CD4-positive, alpha-beta T cell treated with Interleukin-4 for 4 hours (primary cell): ENCODE measurements around the gene ZNF280A.
"Not testable (repeated sequence)": the region's sequence is repeated elsewhere in the genome, so short reads cannot be mapped to it uniquely, and the experiment has no call there.

Experiments
- DNase-seq: peaks from one replicate; pipeline ENCODE4 v3.0.0-alpha.2; 2020

Gene ZNF280A

DNA sequence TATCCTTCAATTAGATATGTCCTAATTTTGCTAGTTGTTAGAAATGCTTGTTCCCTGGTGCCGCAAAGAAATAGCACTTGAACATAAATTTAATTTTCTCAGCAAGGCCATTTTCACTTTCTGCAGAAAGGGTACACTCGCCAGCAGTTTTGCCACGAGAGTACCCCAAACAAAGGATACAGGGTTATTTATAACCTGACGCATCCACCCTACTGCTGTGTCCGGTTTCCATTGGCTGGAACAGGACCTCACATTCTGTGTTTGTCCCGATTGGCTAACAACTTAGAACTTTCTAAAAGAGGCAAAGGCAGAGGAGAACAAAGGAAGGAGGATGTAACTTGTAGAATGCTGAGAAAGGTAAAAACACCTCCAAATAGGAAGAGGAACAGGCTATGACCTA lies 10.2 kb downstream of the ZNF280A start:
- DNase-seq, result not testable (repeated sequence)

- peak; percentile 73 for DNase-seq
Measured at GRCh38 chr22:22508274-22509176, 11.5 kb downstream of the ZNF280A start, which contains the start of gene ZNF280B. TSS of gene ZNF280B (minus strand) at chr22:22508742. CDS start at chr22:22489398, 19,344 bp downstream.

- DNase-seq, result no peak
Measured at GRCh38 chr22:22507743-22508273, 12.3 kb downstream of the ZNF280A start.

DNA sequence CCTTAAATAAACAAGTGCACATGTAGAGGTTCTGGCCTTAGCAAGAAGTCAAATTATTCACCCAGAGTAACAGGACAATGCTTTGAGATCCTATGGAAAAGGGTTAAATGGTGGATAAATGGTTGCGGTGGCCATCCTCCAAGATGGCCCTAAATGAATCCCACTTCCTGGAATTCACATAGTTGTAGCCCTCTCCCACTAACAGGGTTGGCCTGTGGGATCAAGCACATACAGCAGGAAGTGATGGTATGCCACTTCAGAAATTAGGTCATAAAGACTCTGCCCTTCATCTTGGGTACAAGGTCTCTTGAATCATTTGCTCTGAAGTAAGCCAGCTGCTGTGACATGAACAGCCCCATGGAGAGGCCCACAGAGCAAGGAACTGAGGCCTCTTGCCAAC lies 13.3 kb downstream of the ZNF280A start:
- DNase-seq, result no peak

DNA sequence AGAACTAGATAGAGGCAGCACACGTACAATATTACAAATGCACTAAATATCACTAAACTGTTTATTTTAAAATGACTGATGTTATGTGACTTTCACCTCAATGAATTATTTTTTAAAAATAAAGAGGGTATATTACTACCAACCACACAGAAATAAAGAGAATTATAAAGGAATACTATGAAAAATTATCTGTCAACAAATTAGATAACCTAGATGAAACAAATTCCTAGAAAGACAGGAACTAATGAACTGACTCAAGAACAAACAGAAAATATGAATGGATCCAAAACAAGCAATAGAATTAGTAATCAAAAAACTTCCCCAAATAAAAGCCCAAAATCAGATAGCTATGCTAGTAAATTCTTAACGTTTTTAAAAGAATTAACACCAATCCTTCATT lies 21.8 kb downstream of the ZNF280A start:
- DNase-seq, result no peak

GRCh38 chr22:22491589-22491988 lies 28.5 kb downstream of the ZNF280A start:
- DNase-seq, result not testable (repeated sequence)

GRCh38 chr22:22488736-22489135 lies 31.3 kb downstream of the ZNF280A start:
- DNase-seq, result no peak

DNA sequence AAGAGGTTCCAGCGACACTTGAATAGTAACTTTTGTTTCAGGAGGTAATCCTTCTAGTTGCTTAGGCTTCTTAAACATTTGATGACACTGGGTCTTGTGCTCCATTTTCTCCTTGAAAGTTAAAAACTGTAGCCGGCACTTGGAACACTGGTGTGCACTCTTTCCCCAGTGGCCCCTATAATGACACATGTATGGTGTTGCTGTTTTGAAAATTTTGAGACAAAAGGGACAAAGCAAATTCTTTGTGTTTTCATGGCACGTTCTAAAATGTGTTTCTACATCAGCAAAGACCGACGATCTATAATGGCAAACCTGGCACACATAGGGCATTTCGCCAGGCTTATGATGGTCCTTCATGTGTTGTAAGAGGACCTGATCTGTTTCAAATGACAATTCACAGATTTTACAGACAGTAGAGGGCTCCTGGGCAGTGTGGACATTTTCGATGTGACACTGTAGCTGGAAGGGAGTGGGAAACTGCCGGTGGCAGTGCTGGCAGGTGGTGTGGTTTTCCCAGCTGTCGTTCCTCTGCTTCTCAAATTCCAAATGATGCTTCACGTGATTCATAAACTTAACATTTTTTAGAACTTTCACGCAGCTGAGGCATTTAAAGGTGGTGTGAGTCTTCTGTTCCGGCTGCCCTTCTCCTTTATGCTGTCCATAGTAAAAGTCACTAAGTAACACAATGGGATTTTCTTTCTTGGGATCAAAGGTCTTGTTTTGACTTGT lies 32.0 kb downstream of the ZNF280A start:
- DNase-seq, result no peak

GRCh38 chr22:22487059-22487458 lies 33.0 kb downstream of the ZNF280A start:
- DNase-seq, result no peak

DNA sequence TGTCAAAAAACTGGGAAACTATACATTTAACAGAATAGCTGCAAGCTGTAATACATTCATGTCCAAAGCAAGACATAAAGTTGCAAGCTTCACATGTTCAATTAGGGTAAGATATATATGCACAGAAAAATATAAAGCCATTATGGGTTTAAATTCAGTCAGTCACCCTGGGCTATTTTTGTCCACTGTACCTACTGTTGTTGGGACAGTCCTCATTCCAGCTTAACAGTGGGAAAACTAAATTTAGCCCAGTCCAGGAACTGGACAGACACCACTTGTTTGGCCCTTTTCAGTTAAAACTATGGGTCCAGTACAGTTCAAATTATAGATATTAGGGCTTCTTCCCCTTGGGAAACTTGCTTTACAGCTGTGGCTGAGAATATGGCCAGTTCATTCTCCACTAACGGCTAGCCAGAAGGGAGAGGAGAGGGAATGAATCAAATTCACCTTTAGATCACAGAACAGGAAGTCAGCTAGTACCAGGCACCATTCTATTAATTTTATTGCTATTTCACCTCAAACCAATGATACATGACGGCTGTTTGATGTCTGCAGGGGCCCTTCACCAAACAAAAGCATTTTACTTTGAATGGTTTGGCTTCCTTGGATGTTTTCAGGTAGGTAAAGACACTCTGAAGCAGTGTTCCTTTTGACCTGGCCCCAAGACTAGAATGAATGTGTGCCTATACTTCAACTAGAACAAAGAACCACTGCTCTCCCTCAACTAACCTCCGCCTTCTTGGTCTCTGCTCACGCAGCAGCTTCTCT lies 33.8 kb downstream of the ZNF280A start:
- no peak for DNase-seq

DNA sequence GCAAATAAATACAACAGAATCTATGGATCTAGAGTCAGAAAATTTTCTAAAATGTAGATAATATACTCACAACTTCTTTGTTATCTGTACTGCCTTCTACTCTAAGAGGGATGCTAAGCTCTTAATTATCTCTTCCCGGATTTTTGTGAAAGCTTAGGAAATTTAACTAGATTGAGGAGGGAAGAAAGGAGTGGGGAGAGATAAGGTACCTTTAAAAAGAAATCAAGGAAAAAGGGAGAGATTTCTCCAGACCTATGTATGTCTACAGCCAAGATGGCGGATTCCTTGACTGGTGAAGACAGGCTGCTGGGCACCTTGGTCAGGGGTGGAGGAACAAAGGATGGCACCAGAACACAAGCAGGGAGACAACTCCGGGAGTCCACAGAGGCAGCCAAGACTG lies 34.5 kb downstream of the ZNF280A start:
- no peak for DNase-seq

- DNase-seq, result no peak
Measured at GRCh38 chr22:22484023-22484422, 36.0 kb downstream of the ZNF280A start.

DNA sequence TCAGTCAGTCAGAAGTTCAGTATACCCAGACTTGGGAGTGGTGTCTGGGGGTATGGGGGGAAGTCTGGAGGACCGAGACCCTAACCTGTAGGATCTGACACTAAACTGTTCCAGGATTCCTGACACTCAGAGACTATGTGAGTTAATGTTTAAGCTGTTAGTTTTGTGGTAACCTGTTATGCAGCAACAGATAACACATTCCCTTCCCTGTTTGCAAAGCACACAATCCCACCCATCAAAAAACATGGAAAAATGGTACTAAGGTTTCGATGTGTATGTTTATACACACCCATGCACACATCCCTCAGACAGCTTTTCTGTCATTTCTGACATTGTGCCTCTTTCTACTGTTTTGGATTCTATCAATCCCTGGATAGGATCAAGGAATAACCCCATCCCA lies 39.1 kb downstream of the ZNF280A start:
- DNase-seq, result no peak

GRCh38 chr22:22479999-22480532 lies 40.0 kb downstream of the ZNF280A start:
- DNase-seq, result no peak

- no peak for DNase-seq
Measured at GRCh38 chr22:22479116-22479515, 41.0 kb downstream of the ZNF280A start.

GRCh38 chr22:22478470-22478869 lies 41.6 kb downstream of the ZNF280A start:
- DNase-seq, result no peak

DNA sequence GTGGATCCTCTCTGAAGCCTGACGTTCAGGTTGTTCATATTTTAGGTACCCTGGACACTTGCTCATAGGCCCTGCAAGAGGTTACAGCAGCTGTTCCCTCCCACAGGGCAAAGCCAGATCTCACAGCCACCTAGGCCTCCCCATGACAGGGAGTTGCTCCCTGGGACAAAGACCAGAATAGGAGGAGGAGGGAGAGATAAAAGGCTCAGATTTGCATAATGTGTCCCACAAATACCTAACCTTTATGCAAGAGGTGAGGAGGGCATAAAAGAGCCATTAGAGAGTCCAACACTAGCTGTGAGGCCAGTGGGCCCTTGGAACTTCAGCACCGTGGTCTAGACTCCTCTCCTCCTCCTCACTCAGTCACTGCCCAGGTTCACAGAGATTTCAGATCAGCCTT lies 45.3 kb downstream of the ZNF280A start:
- DNase-seq, result no peak

DNA sequence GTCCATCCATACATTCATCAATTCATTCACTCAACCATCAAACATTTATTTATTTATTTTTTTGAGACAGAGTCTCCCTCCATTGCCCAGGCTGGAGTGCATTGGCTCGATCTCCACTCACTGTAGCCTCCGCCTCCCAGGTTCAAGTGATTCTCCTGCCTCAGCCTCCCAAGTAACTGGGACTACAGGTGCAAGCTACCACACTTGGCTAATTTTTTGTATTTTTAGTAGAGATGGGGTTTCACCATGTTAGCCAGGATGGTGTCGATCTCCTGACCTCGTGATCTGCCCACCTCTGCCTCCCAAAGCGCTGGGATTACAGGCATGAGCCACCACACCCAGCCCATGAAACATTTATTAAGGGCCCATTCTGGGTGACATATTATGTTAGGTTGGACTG lies 49.0 kb downstream of the ZNF280A start:
- DNase-seq, result not testable (repeated sequence)

- no peak for DNase-seq
Measured at GRCh38 chr22:22469527-22469926, 50.5 kb downstream of the ZNF280A start.

GRCh38 chr22:22468794-22469469 lies 51.1 kb downstream of the ZNF280A start:
- DNase-seq, result not testable (repeated sequence)

- DNase-seq, result no peak
Measured at GRCh38 chr22:22467112-22467511, 53.0 kb downstream of the ZNF280A start.

GRCh38 chr22:22465782-22466181 lies 54.3 kb downstream of the ZNF280A start:
- no peak for DNase-seq
